GM18861 (cell line): ENCODE results near the gene TBC1D9.
"Not testable (repeated sequence)": the region's sequence is repeated elsewhere in the genome, so short reads cannot be mapped to it uniquely, and the experiment has no call there.

Experiments used
- ATAC-seq: cut with Tn5 transposase; IDR thresholded peaks from one replicate; pipeline ENCODE4 v1.9.1; 2021; ENCODE audit not compliant: unreplicated experiment

The TBC1D9 gene

DNA sequence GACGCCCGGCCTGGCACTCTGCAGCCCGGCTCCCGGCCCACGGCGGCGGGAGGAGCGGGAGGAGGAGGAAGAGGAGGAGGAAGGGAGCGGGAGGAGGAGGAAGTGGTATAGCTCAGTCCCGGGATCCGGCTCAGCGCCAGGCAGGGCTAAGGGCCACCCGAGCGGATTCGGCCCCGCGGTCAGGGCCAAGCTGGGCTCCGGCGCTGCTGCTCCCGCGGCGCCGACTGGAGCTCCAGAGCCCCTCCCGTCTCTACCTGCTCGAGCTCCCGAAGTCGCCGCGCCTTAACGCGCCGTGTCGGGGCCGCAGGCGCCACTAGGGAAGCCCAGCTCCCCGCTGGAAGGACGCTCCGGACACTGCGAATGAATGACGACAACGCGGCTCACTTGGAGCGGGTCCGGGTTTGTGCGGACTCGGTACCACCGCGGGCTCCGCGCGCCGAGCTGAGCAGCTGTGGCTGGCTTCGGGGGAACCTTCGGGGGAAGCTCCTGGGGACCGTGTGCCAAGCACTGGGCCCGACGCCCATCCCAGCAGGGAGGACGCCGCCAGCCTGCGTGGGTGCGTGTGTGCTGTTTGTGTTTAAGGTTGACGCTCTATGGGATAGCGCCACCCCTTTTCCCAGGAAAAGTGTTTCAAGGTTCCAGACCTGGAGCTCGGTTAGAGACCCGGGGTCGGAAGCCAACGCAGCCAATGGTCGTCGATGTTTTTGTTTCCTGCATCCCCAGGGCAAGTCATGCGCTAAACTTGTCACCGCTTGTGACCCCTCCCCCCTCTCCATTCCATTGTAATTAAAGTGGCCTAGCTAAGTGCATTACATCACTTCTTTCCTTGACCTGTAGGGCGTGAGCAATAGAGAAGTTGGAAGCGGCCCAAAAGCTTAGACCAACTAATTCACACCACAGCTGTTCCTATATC lies at the start of gene TBC1D9:
Gene TBC1D9, minus strand, starts transcription at position 67 of the 913 bp plus-strand sequence. CDS start 340 bp downstream, outside the sequence.
- ATAC-seq: no peak

DNA sequence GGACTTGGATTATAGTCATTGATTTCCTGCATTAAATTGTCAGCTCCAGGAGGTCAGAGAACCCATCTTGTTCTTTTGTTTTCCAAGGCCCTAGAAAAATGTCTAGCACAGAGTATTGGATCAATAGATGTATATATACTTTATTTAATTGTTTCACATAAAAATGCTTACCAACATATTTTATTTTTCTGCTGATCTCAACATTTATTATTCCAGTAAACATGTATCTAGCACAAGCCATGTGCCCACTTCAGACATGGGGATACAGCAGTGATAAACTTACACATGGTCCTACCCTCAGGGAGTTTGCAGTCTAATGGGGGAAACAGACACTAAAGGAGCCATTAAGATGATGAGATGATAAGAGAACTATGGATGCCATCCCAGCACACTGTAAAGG lies 49.1 kb upstream of the TBC1D9 start:
- ATAC-seq: no peak

DNA sequence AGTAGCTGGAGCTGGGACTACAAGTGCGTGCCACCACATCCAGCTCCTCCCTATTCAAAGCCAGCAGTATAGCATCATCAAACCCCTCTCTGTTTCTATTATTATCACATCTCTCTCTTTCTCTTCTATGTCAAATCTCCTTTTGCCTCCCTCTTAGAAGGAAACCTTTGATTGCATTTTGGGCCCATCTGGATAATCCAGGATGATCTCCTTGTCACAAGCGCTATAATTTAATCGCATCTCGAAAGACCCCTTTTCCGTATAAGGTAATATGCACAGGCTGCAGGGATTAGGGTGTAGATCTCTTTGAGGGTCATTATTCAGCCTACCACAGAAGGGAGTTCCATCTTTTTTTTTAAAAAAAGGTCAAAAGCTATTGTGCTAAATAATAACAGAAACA lies 46.4 kb upstream of the TBC1D9 start:
- ATAC-seq: no peak

DNA sequence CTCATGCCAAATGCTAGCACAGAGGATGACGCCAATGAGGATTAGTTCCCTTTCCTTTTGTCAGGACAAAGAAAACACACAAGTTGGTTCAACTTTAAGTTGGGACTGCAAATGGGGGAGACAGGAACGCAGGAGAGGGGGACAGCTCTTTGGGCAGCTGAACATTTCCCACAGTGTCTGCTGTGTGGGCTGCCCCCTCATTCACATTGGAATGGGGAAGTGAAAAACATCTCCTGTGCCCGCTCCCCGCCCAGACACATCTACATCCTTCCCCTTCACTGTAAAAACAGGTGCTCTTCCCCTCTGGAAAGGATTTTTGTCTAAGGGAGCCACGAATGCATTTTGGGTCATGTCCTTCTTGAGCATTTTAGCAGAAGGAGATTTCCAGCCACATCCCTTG lies 44.5 kb upstream of the TBC1D9 start:
- no peak for ATAC-seq

DNA sequence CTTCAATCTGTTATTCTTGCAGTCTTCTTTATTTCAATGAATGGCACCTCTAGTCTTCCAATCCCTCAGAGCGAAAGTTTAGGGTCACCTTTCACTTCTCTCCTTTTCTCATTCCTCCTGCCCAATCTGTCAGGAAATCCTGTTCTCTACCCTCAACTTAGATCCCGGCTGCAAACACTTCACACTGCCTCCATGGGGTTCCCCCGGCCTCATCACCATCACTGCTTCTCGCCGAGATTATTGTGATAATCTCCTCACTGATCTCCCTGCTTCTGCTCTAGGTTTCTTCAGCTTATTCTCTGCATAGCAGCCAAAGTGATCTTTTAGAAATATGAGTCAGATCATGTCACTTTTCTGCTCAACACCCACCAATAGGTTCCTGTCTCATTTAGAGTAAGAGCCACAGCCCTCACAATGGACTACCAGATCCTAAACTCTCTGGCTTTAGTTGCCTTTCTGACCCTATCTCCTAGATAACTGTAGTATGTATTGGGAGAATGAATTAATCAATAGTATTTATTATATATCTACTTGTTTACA lies 43.6 kb upstream of the TBC1D9 start:
- ATAC-seq: no peak

DNA sequence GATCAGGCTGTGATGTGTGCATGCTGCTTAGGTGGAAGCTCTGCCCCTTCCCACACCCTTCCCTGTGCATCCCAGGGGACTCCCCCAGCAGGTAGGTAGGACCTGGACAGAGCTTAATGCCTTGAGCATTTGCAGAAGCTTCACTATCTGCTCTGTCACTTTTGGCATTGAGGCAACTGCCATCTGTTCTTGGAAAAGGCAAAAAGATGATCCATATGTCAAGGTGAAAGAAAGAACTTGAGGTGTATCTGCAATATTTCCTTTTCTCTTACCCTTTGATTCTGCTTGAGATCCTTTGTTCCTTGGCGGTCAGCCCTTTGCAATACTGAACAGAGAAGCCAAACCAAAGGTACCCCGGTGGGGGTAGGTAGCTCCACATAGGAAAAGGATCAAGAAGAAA lies 37.1 kb upstream of the TBC1D9 start:
- no peak for ATAC-seq

DNA sequence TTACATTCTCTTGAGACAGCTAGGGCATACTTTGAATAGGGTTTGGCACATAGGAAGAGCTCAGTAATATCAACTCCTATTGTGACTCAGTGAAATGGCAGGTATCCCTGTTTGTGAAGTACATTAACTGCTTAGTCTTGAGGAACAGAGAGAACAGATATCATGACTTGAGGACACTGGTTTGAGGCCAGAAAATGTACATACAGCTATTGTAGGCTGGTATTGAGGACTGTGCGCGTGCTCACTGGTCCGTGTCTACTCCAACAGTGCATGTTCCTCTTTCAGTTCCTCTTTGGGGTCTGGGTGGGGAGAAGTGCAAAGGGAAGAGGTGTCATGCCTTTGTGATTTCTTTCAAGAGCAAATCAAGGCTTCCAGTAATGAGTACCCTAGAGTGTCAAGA lies 34.6 kb upstream of the TBC1D9 start:
- peak; percentile 81 for ATAC-seq

DNA sequence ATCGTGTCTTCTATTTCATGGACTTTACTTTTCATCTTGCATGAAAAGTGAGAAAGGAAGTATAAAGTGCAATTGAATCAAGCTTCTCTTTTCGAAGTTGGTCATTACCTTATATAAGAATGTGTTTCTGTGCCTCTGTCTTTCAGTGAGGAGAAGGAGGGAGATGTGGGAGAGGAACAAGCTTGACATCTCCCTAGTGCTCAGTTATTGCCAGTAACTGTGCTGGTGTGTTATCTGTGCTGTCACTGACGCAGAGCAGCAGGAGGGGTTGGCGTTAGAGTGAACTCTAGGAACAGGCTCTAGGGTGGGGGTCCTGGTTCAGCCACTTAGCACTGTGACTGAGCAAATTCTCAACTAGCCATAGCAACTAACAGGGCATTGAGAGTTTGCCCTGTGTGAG lies 34.0 kb upstream of the TBC1D9 start:
- peak; percentile 11 for ATAC-seq

DNA sequence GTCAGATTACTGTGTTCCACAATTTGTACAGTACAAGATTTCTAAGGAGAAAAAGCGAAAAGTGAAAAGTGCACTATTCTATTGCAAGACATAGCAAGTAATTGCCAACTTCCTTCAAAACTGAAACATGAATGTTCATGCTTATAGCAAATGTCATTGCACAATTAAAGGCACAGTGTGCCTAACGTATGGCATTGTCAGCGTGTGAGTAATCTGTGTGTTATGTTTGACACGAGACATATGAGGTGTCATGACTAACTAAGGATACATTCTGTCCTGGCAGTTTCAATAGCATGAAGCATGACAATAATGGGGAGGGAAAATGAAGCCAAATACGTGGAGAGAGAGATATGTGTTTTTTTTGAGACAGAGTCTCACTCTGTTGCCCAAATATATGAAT lies 33.6 kb upstream of the TBC1D9 start:
- peak; percentile 36 for ATAC-seq

DNA sequence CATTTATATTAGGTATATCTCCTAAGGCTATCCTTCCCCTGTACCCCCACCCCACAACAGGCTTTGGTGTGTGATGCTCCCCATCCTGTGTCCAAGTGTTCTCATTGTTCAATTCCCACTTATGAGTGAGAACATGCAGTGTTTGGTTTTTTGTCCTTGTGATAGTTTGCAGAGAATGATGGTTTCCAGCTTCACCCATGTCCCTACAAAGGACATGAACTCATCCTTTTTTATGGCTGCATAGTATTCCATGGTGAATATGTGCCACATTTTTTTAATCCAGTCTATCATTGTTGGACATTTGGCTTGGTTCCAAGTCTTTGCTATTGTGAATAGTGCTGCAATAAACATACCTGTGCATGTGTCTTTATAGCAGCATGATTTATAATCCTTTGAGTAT lies 26.6 kb upstream of the TBC1D9 start:
- ATAC-seq: not testable (repeated sequence)

DNA sequence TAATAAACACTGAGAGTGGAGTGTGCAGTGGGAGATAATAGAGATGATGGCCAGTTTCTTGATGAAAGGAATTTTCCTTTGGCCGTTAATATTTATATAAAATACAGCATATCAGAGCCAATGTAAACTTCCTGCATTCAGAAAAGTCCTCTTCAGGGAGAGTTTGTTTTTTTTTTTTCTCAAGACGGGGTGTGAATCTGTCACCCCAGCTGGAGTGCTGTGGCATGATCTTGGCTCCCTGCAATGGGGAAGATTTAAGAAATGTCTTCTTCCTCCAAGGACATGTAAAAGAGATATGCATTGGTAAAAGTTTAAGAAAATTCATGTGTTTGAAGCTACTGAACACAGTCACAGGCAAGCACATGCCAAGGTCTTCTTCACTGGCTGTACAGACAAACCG lies 25.4 kb upstream of the TBC1D9 start:
- no peak for ATAC-seq

DNA sequence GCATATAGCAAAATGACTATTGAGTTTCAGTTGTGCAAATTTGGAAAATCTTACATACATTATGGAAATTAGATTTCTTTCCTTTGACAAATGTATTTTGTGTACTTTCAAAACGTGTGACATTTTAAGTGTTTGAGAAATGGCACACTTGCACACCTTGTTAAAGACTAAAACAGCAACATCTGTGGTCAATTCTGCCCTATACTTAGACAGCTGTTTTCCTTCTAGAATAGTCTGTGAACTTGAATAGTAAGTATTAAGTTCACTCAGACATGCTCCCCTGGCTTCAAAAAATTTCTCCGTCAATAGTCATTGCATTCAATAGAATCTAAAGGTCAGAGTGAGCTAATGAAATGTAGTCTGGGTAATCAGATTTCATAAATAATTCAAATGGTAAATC lies 21.7 kb upstream of the TBC1D9 start:
- ATAC-seq: no peak

DNA sequence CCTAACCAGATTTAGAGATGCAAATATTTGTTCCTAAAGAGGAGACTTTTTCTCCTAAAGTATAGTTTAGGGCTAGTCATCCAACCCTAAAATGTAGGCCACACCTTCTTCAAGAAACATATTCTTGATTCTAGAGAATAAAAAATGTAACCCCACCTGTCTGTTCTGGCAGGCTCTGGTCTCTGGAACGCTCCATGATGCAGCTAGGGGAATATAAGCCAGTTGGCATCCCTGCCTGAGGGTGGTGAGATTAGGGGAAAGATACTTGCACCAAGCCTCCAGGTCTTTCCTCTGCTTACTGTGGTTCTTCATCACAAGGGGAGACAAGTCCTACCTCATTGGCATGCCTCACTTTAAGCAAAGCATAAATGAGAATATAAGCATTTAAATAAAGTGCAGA lies 21.2 kb upstream of the TBC1D9 start:
- no peak for ATAC-seq

DNA sequence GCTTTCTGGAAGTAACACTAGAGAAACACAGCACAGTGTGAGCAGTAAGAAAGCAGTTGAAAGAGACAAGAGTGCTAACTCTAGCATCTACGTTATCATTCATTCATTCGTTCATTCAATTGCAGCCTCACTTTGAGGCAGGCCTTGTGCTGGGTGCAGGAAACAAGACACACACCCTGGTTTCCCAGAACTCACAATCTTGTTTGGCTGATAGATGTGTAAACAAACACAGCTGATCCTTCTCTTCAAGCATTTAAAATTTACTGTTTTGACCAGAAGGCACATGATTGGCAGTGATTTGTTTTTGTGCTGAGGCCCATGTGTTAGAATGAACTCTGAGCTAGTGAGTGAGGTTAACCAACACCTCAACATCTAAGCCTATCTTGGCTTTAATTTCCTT lies 20.4 kb upstream of the TBC1D9 start:
- ATAC-seq: no peak

DNA sequence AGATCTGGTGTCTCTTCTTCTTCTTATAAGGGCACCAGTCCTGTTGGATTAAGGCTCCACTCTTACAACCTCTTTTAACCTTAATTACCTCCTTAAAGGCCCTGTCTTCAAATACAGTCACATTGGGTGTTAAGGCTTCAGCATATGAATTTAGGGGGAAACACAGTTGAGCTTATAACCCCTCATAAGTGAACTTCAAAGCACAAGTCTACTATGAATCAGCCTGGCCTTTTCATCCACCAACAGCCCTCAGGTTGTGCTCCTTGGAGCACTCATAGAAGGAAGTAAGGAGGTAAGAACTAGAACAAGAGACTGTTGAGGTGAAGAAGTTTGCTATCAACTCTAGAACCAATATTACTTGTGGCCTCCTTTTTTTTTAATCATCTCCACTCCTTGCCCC lies 18.8 kb upstream of the TBC1D9 start:
- no peak for ATAC-seq

DNA sequence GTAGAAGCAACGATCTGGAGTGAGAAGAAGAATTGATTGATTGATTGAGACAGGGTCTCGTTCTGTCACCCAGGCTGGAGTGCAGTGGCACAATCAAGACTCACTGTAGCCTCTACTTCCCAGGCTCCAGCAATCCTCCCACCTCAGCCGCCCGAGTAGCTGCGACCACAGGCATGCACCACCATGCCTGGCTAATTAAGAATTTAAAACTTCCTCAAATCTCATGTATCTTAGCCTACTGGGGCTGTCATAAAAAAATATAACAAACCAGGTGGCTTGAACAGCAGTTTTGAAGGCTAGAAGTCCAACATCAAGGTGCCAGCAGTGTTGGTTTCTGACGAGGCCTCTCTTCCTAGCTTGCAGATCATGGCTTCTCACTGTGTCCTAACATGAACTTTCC lies 18.3 kb upstream of the TBC1D9 start:
- ATAC-seq: no peak

DNA sequence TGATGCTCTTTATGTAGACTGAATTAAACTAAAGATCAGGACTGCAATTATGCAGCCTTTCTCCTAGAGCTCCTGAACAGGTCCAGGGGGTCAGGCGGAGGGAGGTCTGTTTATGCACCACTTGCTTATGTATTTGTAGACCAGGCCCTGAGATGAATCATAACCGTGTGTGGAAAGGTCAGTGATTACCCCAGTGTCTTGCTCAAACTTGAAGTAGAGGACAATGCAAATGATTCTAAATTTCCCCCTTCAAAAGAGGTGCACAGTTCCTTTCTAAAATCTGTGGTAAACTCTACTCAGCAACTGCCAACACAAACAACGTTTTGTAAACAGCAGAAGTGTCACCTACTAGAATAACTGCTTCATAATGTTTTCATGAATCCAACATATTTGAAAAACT lies 13.0 kb upstream of the TBC1D9 start:
- no peak for ATAC-seq

DNA sequence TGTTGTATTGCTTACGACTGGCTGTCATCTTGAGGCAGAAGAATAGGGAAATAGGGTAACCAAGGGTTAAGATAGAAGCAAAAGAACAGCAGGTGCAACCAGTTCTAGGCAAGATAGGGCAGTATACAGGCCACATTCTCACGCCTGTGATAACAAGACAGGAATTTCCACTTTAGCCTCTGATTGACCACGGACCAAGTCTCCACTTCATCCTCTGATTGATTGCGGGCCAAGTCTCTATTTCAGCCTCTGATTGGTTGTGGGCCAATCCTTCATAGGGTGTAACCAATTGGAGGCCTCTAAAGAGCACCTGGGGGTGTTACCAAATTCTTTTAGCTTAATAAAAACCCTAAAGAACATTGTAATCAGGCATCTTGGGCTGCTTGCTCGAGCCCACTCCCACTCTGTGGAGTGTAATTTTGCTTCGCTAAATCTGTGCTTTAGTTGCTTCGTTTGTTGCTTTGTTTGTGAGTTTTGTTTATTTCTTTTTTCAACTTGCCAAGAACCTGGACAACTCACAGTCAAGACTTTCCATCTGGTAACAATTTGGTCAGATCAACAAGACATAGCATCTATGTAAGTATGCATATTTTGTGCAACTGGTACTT lies 8.7 kb upstream of the TBC1D9 start:
- no peak for ATAC-seq

DNA sequence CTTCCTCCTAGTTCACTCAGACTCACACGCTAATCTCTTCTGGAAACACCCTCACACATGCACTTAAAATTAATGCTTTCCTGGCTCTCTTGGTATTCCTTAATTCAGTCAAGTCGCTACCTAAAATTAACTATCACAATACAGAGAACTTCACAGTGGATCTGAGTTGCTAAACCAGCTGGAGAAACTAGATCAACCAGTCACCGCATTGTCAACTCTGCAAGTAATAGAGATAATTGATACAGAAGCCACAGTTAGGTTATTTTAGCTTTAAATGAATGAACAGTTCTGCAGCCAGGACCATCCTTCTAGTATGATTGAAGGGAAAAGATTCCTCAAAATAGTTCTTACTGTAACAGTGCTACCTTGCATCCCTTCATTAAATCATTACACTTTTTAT lies 6.0 kb upstream of the TBC1D9 start:
- no peak for ATAC-seq

DNA sequence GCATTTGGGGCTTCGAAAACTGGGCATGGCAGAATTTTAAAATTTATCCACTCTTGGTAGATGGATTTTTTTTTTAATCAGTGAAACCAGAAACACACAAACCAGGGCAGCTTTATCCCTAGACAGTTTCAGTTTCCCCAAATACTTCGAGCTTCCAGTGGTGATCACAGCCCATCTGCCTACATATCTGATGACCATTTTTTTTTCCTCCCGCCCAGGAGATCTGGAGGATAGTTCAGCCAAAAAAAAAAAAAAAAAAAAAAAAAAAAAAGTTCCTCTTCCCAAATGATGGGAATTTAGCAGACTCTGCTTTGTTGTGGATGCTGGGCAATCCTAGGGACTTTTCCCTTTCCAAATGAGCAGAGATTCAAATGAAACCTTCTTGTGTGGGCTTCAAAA lies 1.0 kb upstream of the TBC1D9 start:
- ATAC-seq: no peak

DNA sequence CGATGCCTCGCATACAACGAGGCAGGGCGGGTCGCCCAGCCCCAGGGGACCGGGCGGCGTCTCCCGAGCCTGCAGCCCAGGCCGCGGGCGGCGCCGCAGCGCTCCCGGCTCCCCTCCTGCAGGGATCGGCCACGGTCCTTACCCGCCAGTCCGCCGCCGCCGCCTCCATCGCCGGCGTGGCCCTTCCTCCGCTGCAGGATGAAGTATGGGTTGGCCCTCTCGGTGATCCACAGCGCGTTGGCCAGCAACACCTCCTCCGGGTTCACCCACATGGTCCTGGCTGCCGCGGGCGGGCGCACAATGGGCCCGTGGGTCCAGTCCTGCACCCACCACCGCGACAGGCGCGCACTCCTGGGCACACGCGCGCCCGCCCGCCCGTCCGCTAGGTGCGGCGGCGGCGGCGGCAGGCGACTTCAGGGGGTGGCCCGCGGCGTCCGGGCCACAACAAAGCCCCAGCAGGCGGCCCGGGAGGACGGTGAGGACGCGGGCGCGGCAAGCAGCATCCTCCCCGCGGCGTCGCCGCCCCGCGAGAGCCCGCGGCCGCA lies 339 bp downstream of the TBC1D9 start:
- ATAC-seq: no peak
